ENCODE results near the gene ATP6V1E1. TPM values are rescaled to one million over a fixed set of nuclear protein-coding genes. Genes with fewer than 3 reads are reported as not detected.

ATP6V1E1 gene
- total and polyA plus RNA-seq, 2 of the 13 experiments (the other 11 are each of a cell fraction or from before 2014, with no cell fraction given), result 69.3 to 90.9 TPM

DNA sequence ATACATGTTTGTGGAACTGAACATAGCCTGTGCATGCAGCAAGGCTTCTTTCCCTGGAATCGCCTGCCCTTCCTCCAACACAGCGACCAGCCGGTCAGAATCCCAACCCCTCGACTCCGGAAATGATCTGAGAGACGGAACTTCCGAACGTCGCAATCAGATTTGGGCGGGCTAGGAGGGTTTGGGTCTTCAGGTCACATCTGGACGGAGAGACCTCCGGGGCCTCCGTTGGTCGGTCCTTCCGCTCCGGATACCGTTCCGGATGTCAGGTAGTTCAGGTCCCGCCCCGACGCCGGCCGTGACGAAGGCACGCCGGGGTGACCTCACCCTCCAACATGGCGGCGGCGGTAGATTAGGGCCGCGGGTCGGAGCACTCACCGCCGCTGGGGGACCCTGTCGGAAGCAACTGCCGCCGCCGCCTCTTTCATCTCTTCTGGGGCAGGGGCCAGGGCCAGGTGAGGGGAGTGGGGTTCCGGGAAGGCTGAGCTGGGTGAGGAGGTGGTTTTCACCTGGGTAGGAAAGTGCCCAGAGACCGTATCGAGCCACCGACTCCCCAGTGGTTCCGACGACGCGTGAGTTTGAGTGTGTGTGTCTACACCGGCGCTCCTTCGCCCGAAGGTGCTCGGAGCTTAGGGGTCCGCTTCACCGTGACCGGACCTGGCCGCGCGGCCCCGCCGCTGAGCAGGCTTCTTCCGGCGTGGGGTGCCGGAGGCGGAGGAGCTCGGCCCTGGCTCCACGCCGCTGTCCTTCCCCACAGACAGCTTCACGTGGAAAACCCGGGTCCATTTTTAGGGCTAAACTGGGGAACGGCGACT lies 10.1 kb upstream of the ATP6V1E1 start, which contains the start of gene BCL2L13 (continued):
- TF ChIP-seq, protein P1, sequence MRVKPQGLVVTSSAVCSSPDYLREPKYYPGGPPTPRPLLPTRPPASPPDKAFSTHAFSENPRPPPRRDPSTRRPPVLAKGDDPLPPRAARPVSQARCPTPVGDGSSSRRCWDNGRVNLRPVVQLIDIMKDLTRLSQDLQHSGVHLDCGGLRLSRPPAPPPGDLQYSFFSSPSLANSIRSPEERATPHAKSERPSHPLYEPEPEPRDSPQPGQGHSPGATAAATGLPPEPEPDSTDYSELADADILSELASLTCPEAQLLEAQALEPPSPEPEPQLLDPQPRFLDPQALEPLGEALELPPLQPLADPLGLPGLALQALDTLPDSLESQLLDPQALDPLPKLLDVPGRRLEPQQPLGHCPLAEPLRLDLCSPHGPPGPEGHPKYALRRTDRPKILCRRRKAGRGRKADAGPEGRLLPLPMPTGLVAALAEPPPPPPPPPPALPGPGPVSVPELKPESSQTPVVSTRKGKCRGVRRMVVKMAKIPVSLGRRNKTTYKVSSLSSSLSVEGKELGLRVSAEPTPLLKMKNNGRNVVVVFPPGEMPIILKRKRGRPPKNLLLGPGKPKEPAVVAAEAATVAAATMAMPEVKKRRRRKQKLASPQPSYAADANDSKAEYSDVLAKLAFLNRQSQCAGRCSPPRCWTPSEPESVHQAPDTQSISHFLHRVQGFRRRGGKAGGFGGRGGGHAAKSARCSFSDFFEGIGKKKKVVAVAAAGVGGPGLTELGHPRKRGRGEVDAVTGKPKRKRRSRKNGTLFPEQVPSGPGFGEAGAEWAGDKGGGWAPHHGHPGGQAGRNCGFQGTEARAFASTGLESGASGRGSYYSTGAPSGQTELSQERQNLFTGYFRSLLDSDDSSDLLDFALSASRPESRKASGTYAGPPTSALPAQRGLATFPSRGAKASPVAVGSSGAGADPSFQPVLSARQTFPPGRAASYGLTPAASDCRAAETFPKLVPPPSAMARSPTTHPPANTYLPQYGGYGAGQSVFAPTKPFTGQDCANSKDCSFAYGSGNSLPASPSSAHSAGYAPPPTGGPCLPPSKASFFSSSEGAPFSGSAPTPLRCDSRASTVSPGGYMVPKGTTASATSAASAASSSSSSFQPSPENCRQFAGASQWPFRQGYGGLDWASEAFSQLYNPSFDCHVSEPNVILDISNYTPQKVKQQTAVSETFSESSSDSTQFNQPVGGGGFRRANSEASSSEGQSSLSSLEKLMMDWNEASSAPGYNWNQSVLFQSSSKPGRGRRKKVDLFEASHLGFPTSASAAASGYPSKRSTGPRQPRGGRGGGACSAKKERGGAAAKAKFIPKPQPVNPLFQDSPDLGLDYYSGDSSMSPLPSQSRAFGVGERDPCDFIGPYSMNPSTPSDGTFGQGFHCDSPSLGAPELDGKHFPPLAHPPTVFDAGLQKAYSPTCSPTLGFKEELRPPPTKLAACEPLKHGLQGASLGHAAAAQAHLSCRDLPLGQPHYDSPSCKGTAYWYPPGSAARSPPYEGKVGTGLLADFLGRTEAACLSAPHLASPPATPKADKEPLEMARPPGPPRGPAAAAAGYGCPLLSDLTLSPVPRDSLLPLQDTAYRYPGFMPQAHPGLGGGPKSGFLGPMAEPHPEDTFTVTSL (CRISPR knock-in tag; IDR thresholded peaks at IDR 0.05; ENCODE audit: borderline replicate concordance), result no peak; the same call in 1 of the 2 replicates
- TF ChIP-seq GLI4 (CRISPR knock-in tag; IDR thresholded peaks at IDR 0.05; ENCODE audit: borderline replicate concordance) (no peak), ZNF317 (CRISPR knock-in tag; IDR thresholded peaks at IDR 0.05) (peak; percentile 52; the same call in 1 of the 2 replicates), GATAD1 (CRISPR knock-in tag; IDR thresholded peaks at IDR 0.05) (peak; percentile 86), AHR (CRISPR knock-in tag; IDR thresholded peaks at IDR 0.05) (0 out of 2 replicates have a peak, but pooled peaks have one; percentile 9), SPEN (CRISPR knock-in tag; IDR thresholded peaks at IDR 0.05; ENCODE audit: low read depth) (peak; percentile 56), ZKSCAN5 (CRISPR knock-in tag; IDR thresholded peaks at IDR 0.05) (peak; percentile 25; the same call in 1 of the 2 replicates), PHF21A (CRISPR knock-in tag; IDR thresholded peaks at IDR 0.05) (peak; percentile 41; the same call in 1 of the 2 replicates), ZNF713 (CRISPR knock-in tag; IDR thresholded peaks at IDR 0.05) (0 out of 2 replicates have a peak, but pooled peaks have one; percentile 86), ZNF432 (CRISPR knock-in tag; IDR thresholded peaks at IDR 0.05; ENCODE audit: borderline replicate concordance) (no peak), POLR2A (IDR thresholded peaks at IDR 0.05; ENCODE audit: insufficient read depth in 1 of 2, low read depth in 2 of 2, low read length in 2 of 2) (peak; percentile 71 to 79), ZNF180 (CRISPR knock-in tag; IDR thresholded peaks at IDR 0.05; ENCODE audit: borderline replicate concordance, low read depth) (0 out of 2 replicates have a peak, but pooled peaks have one; percentile 30), ZNF768 (CRISPR knock-in tag; IDR thresholded peaks at IDR 0.05) (peak; percentile 57), ZNF607 (CRISPR knock-in tag; IDR thresholded peaks at IDR 0.05; ENCODE audit: borderline replicate concordance) (peak; percentile 86; the same call in 1 of the 2 replicates)
- TF ChIP-seq, protein P2, sequence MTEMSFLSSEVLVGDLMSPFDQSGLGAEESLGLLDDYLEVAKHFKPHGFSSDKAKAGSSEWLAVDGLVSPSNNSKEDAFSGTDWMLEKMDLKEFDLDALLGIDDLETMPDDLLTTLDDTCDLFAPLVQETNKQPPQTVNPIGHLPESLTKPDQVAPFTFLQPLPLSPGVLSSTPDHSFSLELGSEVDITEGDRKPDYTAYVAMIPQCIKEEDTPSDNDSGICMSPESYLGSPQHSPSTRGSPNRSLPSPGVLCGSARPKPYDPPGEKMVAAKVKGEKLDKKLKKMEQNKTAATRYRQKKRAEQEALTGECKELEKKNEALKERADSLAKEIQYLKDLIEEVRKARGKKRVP (CRISPR knock-in tag; IDR thresholded peaks at IDR 0.05), result peak in 1 of 2 experiments; percentile 45; a peak in 1 of 4 replicates
- TF ChIP-seq, protein P3, sequence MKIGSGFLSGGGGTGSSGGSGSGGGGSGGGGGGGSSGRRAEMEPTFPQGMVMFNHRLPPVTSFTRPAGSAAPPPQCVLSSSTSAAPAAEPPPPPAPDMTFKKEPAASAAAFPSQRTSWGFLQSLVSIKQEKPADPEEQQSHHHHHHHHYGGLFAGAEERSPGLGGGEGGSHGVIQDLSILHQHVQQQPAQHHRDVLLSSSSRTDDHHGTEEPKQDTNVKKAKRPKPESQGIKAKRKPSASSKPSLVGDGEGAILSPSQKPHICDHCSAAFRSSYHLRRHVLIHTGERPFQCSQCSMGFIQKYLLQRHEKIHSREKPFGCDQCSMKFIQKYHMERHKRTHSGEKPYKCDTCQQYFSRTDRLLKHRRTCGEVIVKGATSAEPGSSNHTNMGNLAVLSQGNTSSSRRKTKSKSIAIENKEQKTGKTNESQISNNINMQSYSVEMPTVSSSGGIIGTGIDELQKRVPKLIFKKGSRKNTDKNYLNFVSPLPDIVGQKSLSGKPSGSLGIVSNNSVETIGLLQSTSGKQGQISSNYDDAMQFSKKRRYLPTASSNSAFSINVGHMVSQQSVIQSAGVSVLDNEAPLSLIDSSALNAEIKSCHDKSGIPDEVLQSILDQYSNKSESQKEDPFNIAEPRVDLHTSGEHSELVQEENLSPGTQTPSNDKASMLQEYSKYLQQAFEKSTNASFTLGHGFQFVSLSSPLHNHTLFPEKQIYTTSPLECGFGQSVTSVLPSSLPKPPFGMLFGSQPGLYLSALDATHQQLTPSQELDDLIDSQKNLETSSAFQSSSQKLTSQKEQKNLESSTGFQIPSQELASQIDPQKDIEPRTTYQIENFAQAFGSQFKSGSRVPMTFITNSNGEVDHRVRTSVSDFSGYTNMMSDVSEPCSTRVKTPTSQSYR (CRISPR knock-in tag; IDR thresholded peaks at IDR 0.05; ENCODE audit: borderline replicate concordance), result no peak; the same call in 1 of the 2 replicates
- TF ChIP-seq, protein P4, sequence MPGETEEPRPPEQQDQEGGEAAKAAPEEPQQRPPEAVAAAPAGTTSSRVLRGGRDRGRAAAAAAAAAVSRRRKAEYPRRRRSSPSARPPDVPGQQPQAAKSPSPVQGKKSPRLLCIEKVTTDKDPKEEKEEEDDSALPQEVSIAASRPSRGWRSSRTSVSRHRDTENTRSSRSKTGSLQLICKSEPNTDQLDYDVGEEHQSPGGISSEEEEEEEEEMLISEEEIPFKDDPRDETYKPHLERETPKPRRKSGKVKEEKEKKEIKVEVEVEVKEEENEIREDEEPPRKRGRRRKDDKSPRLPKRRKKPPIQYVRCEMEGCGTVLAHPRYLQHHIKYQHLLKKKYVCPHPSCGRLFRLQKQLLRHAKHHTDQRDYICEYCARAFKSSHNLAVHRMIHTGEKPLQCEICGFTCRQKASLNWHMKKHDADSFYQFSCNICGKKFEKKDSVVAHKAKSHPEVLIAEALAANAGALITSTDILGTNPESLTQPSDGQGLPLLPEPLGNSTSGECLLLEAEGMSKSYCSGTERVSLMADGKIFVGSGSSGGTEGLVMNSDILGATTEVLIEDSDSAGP (CRISPR knock-in tag; IDR thresholded peaks at IDR 0.05; ENCODE audit: borderline replicate concordance), result peak; percentile 77; the same call in 1 of the 2 replicates

All from HepG2 (cell line).